Loucy (cell line): ENCODE results near the gene KCNA3.

Source experiments
- EZH2phosphoT487 ChIP-seq: fragments of 200-600 bp; IDR thresholded peaks from 2 replicates; pipeline ENCODE4 v1.6.1; 2018; ENCODE audit warnings: antibody characterized with exemption, mild to moderate bottlenecking, moderate library complexity, borderline replicate concordance
- TF ChIP-seq, protein P1 (sequence below): fragments of 200-600 bp; sonication (generic); conservative IDR thresholded peaks from 2 replicates; pipeline ENCODE4 v1.5.1; 2014; ENCODE audit warnings: mild to moderate bottlenecking, antibody characterized with exemption, low read length

DNA sequence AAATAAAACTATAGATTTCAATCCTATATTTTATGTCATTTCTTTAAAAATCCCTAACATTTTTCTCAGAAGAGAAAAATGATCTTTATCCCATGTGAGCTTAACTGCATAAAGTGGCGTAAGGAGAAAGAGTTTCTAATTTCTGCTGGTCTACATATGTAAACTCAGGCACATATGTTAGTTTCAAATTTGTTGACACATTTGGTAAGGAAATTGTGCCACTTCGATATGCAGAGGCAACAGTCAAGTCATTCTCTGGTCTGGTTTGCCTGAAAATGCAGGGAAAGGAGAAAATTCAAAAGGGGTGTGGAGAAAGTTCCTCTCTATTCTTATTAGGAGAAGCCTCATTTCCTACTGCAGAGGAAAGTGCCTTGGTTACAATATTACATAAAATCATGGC lies 11.5 kb downstream of the KCNA3 start:
- TF ChIP-seq, protein P1, sequence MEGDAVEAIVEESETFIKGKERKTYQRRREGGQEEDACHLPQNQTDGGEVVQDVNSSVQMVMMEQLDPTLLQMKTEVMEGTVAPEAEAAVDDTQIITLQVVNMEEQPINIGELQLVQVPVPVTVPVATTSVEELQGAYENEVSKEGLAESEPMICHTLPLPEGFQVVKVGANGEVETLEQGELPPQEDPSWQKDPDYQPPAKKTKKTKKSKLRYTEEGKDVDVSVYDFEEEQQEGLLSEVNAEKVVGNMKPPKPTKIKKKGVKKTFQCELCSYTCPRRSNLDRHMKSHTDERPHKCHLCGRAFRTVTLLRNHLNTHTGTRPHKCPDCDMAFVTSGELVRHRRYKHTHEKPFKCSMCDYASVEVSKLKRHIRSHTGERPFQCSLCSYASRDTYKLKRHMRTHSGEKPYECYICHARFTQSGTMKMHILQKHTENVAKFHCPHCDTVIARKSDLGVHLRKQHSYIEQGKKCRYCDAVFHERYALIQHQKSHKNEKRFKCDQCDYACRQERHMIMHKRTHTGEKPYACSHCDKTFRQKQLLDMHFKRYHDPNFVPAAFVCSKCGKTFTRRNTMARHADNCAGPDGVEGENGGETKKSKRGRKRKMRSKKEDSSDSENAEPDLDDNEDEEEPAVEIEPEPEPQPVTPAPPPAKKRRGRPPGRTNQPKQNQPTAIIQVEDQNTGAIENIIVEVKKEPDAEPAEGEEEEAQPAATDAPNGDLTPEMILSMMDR = no peak
- TF ChIP-seq EZH2phosphoT487 = no peak
